AG10803 (cell line): ENCODE measurements around the gene SLC12A8.

Source experiments
- DNase-seq: peaks from one replicate; pipeline ENCODE4 v3.0.0; 2010; ENCODE audit warnings: low read depth
- H3K4me3 ChIP-seq: 2 replicates; pipeline ENCODE4 v1.5.1; 2011; ENCODE audit warnings: mild to moderate bottlenecking, low read length, control low read depth
- TF ChIP-seq, protein P1 (sequence below): conservative IDR thresholded peaks from 2 replicates; pipeline ENCODE4 v1.5.1; 2011; ENCODE audit warnings: mild to moderate bottlenecking, low read length, control low read depth, inconsistent platforms

SLC12A8 gene

DNA sequence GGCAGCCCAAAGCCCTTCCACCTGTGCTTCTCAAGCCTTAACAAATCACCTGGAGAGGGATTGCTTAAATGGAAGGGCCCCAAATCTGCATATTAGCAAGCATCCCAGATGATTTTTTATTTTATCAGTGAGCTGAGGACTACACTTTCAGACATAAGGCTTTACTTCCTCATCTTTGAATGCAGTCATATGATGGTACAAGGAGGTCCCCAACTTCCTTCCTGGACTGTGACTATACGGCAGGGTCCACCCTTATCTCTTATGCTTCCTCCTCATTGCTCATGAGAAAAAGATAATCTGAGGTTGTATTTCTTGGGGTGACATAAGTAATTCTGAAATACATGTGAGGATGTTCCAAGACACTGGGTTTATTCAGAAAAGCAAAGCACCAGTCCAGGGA lies 143.1 kb downstream of the SLC12A8 start:
- TF ChIP-seq, protein P1, sequence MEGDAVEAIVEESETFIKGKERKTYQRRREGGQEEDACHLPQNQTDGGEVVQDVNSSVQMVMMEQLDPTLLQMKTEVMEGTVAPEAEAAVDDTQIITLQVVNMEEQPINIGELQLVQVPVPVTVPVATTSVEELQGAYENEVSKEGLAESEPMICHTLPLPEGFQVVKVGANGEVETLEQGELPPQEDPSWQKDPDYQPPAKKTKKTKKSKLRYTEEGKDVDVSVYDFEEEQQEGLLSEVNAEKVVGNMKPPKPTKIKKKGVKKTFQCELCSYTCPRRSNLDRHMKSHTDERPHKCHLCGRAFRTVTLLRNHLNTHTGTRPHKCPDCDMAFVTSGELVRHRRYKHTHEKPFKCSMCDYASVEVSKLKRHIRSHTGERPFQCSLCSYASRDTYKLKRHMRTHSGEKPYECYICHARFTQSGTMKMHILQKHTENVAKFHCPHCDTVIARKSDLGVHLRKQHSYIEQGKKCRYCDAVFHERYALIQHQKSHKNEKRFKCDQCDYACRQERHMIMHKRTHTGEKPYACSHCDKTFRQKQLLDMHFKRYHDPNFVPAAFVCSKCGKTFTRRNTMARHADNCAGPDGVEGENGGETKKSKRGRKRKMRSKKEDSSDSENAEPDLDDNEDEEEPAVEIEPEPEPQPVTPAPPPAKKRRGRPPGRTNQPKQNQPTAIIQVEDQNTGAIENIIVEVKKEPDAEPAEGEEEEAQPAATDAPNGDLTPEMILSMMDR, result no peak
- no peak overlapping the region for H3K4me3 ChIP-seq
- DNase-seq, result no peak

DNA sequence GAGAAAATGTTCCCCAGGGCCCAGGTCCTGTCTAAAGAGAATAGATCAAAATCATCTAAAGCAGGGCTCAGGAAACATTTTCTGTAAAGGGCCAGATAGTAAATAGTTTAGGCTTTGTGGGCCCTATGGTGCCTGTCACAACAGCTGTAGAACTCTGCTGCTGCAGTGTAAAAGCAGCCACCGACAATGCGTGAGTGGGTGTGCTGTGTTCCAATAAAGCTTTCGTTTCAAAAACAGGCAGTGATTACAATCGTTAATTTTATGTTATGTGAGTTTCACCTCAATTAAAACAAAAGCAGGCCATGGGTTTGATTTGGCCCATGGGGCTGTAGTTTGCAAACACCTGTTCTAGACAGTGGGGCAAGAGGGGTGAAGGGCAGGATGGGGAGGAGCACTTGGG lies 144.3 kb downstream of the SLC12A8 start:
- no peak overlapping the region for H3K4me3 ChIP-seq
- TF ChIP-seq, protein P1, result no peak

DNA sequence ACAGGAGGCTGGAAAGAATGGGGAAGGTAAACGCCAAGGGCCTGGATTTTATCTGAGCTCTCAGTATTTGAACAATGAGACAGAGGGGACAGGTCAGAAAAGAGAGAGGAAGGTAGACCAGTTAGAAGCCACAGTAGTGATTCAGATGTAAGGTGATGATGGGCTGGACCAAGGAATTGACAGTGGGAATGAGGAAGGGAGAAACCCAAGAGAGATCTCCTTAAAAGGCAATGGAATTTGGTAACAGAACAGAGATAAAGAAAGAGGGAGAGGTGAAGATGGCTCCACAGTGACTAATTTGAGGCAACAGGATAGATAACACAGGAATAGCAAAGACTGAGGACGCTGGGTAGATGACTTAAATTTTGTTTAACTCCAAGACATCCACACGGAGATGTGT lies 145.3 kb downstream of the SLC12A8 start:
- DNase-seq, result no peak
- TF ChIP-seq, protein P1, result no peak
- H3K4me3 ChIP-seq, result no peak overlapping the region

More for the DNA sequence above, 144.3 kb downstream of the SLC12A8 start:
- DNase-seq, result no peak

DNA sequence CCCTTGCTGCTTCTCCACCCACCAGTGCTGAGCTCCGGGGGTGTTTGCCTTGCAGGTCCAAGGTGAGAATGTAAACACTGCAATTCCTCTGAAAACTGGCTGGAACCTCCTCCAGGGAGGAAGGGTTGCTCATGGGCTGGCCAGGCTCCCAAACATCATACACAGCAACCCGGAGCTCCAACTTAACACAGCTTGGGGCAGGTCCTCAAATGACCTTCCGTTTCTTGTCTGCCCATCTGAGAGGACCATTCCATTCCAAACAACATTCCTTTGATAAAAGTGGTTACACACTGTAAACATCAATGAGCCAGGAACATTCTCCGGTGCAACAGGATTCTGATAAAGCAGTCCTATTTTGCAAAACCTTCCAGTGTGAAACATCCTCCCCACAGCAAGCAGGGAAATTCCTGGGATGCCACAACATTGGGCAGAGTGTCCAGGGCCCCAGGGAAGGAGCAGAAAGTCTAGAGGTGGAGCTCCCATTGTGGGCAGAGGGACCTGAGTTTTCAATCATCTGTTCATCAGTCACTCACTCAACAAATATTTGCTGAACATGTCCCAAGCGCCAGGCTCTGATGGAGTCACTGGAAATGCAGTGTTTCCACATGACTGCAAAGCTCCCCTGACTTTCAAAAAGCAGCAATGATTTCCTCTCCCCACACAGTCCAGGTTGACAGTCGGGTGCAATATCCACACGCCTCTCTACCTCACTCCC lies 149.5 kb downstream of the SLC12A8 start:
- no peak overlapping the region for H3K4me3 ChIP-seq
- TF ChIP-seq, protein P1, result no peak
- DNase-seq, result peak; percentile 99

DNA sequence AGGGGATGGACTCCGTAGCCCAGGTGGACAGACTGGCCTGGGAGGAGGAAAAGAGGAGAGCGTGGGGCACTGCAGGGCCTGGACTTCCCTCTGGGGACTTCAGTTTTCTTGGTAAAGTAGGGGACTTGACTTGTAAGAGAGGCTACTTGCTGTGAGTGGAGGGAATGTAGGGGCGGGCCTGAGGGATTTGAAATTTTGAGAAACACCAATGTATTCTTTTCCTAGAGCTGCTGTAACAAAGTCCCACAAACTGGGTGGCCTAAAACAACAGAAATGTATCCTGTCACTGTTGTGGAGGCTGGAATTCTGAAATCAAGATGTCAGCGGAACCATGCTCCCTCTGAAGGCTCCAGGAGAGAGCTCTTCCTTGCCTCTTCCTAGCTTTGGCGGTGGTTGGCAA lies 150.9 kb downstream of the SLC12A8 start:
- no peak overlapping the region for H3K4me3 ChIP-seq
- DNase-seq, result no peak

DNA sequence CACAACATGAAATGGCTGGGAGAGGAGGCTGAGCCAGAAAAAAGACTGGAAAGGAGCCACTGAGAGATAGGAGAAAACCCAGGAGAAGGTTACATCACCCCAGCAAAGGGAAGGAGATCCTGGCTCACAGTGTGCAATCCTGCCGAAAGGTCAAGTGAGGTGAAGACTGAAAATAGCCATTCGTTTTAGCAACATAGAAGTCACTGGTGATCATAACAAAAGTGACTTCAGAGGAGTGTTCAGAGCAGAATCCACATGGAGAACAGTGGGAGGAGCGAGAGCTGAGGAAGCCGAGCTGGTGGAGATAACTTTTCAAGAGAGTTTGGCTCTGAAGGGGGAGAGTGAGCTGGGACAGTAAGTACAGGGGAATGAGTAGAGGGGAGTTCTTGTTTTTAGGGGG lies 151.4 kb downstream of the SLC12A8 start:
- no peak overlapping the region for H3K4me3 ChIP-seq
- TF ChIP-seq, protein P1, result no peak
- DNase-seq, result peak; percentile 85

More for the DNA sequence above, 150.9 kb downstream of the SLC12A8 start:
- TF ChIP-seq, protein P1, result no peak

DNA sequence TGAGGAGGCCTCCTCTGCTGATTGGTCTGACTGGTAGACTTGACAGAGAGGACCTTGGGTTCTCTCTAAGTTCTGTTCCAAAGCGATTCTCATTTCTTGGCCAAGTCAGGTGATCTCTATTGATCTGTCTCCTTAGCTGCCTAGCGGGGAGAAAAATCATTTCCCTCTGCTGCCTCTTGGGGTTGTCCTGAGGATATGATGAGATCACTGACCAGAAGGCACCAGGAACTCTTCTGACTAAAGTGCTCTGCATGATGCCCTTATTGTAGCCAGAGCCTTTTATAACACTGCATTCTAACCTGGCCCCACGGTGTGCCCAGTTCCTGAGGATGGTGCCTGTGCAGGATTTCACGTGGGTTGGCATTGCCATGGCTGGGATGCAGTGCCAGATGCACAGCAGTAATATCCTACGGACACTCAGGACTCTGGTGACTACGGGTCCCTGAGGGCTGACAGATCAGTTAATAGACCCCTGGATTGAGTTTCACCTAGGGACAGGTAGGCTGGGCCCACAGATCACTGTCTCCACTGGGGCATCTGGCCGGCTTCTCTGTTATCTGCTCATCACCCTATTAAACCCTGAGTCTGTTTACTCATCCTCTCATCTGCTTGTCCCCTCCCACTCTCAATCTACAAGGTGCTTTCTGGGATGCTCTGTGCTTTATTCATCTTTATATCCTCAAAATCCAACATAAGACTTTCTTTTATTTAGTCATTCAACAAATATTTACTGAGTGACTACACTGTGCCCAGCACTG lies 152.9 kb downstream of the SLC12A8 start:
- no peak for DNase-seq
- TF ChIP-seq, protein P1, result peak; percentile 24; the same call in 1 of the 2 replicates
- H3K4me3 ChIP-seq, result no peak overlapping the region
